ENCODE data around the gene GPR3.
"Not testable (repeated sequence)": the region's sequence is repeated elsewhere in the genome, so short reads cannot be mapped to it uniquely, and the experiment has no call there.

The GPR3 gene

GRCh38 chr1:27430903-27431600 lies 38.6 kb downstream of the GPR3 start:
- TF ChIP-seq, protein P1, sequence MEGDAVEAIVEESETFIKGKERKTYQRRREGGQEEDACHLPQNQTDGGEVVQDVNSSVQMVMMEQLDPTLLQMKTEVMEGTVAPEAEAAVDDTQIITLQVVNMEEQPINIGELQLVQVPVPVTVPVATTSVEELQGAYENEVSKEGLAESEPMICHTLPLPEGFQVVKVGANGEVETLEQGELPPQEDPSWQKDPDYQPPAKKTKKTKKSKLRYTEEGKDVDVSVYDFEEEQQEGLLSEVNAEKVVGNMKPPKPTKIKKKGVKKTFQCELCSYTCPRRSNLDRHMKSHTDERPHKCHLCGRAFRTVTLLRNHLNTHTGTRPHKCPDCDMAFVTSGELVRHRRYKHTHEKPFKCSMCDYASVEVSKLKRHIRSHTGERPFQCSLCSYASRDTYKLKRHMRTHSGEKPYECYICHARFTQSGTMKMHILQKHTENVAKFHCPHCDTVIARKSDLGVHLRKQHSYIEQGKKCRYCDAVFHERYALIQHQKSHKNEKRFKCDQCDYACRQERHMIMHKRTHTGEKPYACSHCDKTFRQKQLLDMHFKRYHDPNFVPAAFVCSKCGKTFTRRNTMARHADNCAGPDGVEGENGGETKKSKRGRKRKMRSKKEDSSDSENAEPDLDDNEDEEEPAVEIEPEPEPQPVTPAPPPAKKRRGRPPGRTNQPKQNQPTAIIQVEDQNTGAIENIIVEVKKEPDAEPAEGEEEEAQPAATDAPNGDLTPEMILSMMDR (IDR thresholded peaks at IDR 0.05): no peak
- H3K4me3 ChIP-seq: peak overlapping the region; percentile 35
- DNase-seq (ENCODE audit: low spot score): no peak
- H3K27ac ChIP-seq: peak overlapping the region; percentile 88 to 90

- Histone ChIP-seq H3K4me3 (peak overlapping the region; percentile 35), H3K27ac (peak overlapping the region; percentile 88 to 90)
- no peak for DNase-seq (ENCODE audit: low spot score)
- TF ChIP-seq, protein P1 (IDR thresholded peaks at IDR 0.05): no peak
These were observed 39.1 kb downstream of the GPR3 start for GRCh38 chr1:27431601-27431940.

DNA sequence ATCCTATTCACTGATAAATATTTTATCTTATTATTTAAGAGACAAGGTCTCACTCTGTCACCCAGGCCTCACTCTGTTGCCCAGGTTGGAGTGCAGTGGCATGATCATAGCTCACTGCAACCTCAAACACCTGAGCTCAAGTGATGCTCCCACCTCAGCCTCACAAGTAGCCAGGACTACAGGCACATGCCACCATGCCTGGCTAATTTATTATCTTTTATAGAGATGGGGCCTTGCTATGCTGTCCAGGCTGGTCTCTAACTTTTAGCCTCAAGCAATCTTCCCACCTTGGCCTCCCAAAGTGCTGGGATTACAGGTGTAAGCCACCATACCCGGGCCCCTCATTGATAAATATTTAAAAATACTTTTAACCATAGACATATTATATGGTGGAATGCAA lies 40.3 kb downstream of the GPR3 start:
- H3K27ac ChIP-seq: peak overlapping the region in 1 of 2 donors; percentile 76
- not testable (repeated sequence) for DNase-seq (ENCODE audit: low spot score)

GRCh38 chr1:27433706-27434105 lies 41.3 kb downstream of the GPR3 start:
- TF ChIP-seq, protein P1 (IDR thresholded peaks at IDR 0.05): no peak
- peak overlapping the region; percentile 60 to 76 for H3K27ac ChIP-seq

More for the DNA sequence above, 40.3 kb downstream of the GPR3 start:
- not testable (repeated sequence) for H3K4me3 ChIP-seq

DNA sequence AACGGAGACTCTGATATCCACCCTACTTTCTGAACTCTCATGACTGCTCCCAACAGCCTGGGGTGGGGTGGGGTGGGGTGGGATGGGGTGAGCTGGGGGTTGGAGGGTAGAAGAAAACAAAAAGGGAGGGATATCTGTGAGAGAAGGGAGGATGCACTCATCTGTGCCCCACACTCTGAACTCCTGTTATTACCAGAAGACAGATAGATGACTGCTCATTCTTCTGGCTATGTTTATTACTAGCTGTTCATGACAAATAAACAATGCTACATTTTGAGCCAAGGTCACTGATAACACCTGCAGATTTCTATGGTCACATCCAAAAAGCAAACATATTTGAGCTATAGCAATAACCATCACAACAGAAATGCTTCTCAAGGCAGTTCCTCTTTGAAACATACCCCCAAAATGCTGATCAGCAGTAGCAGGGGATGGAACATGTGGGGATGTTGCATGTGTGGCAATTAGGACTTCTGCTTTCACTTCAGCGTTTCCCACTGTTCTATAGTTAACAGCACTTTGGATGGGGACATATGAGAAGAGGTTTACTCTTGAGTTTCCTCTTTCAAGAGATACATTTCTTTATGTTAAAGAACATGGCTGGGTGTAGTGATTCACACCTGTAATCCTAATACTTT lies 43.3 kb downstream of the GPR3 start:
- DNase-seq (ENCODE audit: low spot score): no peak
- H3K4me3 ChIP-seq: peak overlapping the region; percentile 25
- TF ChIP-seq, protein P1 (IDR thresholded peaks at IDR 0.05): no peak
- peak overlapping the region; percentile 60 to 76 for H3K27ac ChIP-seq

More at GRCh38 chr1:27433706-27434105, 41.3 kb downstream of the GPR3 start:
- no peak overlapping the region for H3K4me3 ChIP-seq
- DNase-seq (ENCODE audit: low spot score): no peak

DNA sequence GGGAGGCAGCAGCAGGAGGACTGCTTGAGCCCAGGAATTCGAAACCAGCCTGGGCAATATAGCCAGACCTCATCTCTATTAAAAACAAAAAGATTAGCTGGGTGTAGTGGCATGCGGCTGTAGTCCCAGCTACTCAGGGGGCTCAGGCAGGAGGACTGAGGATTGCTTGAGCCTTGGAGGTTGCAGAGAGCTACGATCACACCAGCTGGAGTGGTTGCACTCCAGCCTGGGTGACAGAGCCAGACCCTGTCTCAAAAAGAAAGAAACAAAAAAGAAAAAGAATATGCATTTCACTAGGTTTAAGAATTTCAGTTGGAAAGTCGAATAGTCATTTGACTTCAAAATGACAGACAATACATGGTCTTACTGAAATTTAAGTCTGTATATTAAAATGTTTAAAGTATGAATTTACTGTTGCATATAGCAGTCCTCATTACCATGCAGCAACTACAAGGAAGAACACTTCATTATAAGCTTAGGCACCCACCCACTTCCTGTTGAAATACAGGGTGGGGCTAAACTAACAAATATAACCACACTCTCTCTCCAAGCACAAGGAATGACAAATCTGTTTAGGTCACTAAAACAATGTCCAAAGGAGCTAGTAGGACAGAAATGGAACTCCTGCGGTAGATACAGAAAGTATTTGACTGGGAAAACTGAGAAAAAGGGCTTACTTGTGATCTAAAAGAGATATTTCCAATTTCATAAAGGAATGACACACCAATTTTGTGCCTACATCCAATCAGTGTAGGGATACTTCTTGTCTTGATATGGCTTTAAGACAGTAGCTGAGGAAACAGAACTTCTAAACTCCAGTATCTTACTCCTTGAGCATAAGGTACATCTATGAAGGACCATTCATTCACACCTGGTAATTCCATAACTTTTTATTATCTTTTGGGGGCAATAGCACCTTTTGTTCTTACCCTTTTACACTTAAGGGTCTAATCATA lies 44.1 kb downstream of the GPR3 start:
- H3K27ac ChIP-seq: peak overlapping the region; percentile 60 to 76
- DNase-seq (ENCODE audit: low spot score): no peak
- H3K4me3 ChIP-seq: peak overlapping the region; percentile 25
- TF ChIP-seq, protein P1 (IDR thresholded peaks at IDR 0.05): no peak

- TF ChIP-seq, protein P1 (IDR thresholded peaks at IDR 0.05): no peak
These were observed 46.2 kb downstream of the GPR3 start for GRCh38 chr1:27438621-27439061.

More at GRCh38 chr1:27438621-27439061, 46.2 kb downstream of the GPR3 start:
- Histone ChIP-seq H3K4me3 (no peak overlapping the region), H3K27ac (peak overlapping the region in 1 of 2 donors; percentile 50)
- no peak for DNase-seq (ENCODE audit: low spot score)
